Endothelial cell of umbilical vein (primary cell): ENCODE results near the gene FMNL3.

ENCODE experiments used
- EZH2 ChIP-seq: IDR thresholded peaks from 2 replicates; pipeline ENCODE4 v1.6.1; 2012; ENCODE audit warnings: borderline replicate concordance, low read depth, mild to moderate bottlenecking, moderate library complexity, low read length, inconsistent platforms; ENCODE audit not compliant: severe bottlenecking
- MYC ChIP-seq: IDR thresholded peaks from one replicate; pipeline ENCODE4 v1.6.1; 2011; ENCODE audit warnings: mild to moderate bottlenecking, low read depth, low read length
- POLR2A ChIP-seq: IDR thresholded peaks from 2 replicates; pipeline ENCODE4 v1.6.1; 2012; ENCODE audit warnings: low read depth, mild to moderate bottlenecking, control low read depth, low read length
- POLR2AphosphoS5 ChIP-seq: IDR thresholded peaks from 2 replicates; pipeline ENCODE4 v1.6.1; 2012; ENCODE audit warnings: low read depth, mild to moderate bottlenecking, control low read depth, low read length, moderate library complexity; ENCODE audit not compliant: insufficient read depth
- TF ChIP-seq, protein P1 (sequence below), 2 donors: IDR thresholded peaks; 1 replicate in 1 of 2; 2 replicates in 1 of 2; pipeline ENCODE4 v1.5.1; 2011; ENCODE audit warnings: low read length in 2 of 2, mild to moderate bottlenecking in 2 of 2, moderate library complexity in 2 of 2, control low read depth in 1 of 2, inconsistent platforms in 1 of 2, low read depth in 1 of 2; ENCODE audit not compliant: insufficient read depth in 1 of 2; ENCODE audit errors: extremely low read depth in 1 of 2
- TF ChIP-seq, protein P2 (sequence below): IDR thresholded peaks from 2 replicates; pipeline ENCODE4 v1.6.1; 2011; ENCODE audit not compliant: insufficient read depth, insufficient read length

DNA sequence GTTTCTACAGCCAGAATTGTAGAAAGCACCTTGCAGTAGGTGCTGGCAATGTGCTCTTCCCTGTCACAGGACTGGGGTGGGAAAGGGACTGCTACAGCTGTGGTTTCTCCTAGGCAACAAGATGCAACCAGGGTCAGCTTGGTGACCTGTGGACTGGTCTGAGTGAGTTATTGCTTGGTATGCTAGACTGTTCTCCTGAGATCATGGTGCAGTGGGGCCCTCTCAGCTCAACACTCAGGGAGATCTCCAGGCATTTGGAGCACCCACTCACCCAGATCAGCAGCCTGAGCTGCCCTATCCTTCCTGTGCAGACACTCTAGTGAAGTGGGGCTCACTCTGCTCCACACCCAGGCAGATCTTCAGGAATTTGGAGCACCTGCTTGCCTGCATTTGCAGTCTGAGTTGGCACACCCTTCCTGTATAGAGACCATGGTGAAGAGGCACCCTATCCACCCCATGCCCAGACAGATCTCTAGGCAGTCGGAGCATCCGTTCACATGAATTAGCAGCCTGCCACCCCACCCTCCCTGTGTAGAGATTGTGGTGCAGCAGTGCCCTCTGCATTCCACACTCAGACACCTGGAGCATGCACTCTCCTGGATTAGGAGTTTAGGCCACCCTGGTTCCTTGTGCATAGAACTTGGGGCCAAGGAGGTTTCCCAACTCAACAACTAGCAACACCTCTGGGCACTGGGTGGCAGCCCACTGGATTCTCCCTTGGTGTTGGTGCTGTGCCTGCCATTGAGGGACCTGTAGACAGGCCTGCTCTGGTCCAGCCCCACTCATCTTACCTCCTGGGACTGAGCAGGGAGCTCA is 97.9 kb downstream of the FMNL3 start:
- TF ChIP-seq, protein P1, sequence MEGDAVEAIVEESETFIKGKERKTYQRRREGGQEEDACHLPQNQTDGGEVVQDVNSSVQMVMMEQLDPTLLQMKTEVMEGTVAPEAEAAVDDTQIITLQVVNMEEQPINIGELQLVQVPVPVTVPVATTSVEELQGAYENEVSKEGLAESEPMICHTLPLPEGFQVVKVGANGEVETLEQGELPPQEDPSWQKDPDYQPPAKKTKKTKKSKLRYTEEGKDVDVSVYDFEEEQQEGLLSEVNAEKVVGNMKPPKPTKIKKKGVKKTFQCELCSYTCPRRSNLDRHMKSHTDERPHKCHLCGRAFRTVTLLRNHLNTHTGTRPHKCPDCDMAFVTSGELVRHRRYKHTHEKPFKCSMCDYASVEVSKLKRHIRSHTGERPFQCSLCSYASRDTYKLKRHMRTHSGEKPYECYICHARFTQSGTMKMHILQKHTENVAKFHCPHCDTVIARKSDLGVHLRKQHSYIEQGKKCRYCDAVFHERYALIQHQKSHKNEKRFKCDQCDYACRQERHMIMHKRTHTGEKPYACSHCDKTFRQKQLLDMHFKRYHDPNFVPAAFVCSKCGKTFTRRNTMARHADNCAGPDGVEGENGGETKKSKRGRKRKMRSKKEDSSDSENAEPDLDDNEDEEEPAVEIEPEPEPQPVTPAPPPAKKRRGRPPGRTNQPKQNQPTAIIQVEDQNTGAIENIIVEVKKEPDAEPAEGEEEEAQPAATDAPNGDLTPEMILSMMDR (IDR thresholded peaks at IDR 0.05; ENCODE audit: extremely low read depth in 1 of 2, insufficient read depth in 1 of 2, low read depth in 1 of 2, low read length in 2 of 2) = no peak
- TF ChIP-seq POLR2A = no peak
- TF ChIP-seq EZH2 = no peak
- TF ChIP-seq POLR2AphosphoS5 = no peak
- TF ChIP-seq, protein P2, sequence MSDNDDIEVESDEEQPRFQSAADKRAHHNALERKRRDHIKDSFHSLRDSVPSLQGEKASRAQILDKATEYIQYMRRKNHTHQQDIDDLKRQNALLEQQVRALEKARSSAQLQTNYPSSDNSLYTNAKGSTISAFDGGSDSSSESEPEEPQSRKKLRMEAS = no peak
- TF ChIP-seq MYC = no peak
